GM19455 (cell line): ENCODE measurements around the gene BTBD9.
"Not testable (repeated sequence)": the region's sequence is repeated elsewhere in the genome, so short reads cannot be mapped to it uniquely, and the experiment has no call there.

Source experiments
- ATAC-seq: cut with Tn5 transposase; IDR thresholded peaks from one replicate; pipeline ENCODE4 v1.9.1; 2021; ENCODE audit not compliant: unreplicated experiment

The BTBD9 gene

GRCh38 chr6:38649744-38650143, 10.0 kb upstream of the BTBD9 start:
- ATAC-seq, result no peak

GRCh38 chr6:38648629-38649028, 8.9 kb upstream of the BTBD9 start:
- no peak for ATAC-seq

GRCh38 chr6:38646166-38646878, 6.6 kb upstream of the BTBD9 start:
- no peak for ATAC-seq

GRCh38 chr6:38644951-38645350, 5.2 kb upstream of the BTBD9 start:
- no peak for ATAC-seq

- ATAC-seq, result no peak
Observed at GRCh38 chr6:38640216-38640909, 634 bp upstream of the BTBD9 start.

- peak; percentile 36 for ATAC-seq
Observed at GRCh38 chr6:38638941-38639497, 710 bp downstream of the BTBD9 start.

- ATAC-seq, result no peak
Observed at GRCh38 chr6:38637756-38638155, 2.0 kb downstream of the BTBD9 start.

- no peak for ATAC-seq
Observed at GRCh38 chr6:38636027-38636426, 3.7 kb downstream of the BTBD9 start.

GRCh38 chr6:38634518-38634917, 5.2 kb downstream of the BTBD9 start:
- ATAC-seq, result no peak

- no peak for ATAC-seq
Observed at GRCh38 chr6:38632490-38632889, 7.2 kb downstream of the BTBD9 start.

GRCh38 chr6:38631186-38631783, 8.4 kb downstream of the BTBD9 start:
- no peak for ATAC-seq

- no peak for ATAC-seq
Observed at GRCh38 chr6:38625217-38625616, 14.5 kb downstream of the BTBD9 start.

- ATAC-seq, result not testable (repeated sequence)
Observed at GRCh38 chr6:38619342-38619741, 20.4 kb downstream of the BTBD9 start.

GRCh38 chr6:38618301-38618700, 21.4 kb downstream of the BTBD9 start:
- not testable (repeated sequence) for ATAC-seq

- no peak for ATAC-seq
Observed at GRCh38 chr6:38617856-38618255, 21.9 kb downstream of the BTBD9 start.

- ATAC-seq, result no peak
Observed at GRCh38 chr6:38612143-38612965, 27.4 kb downstream of the BTBD9 start.

GRCh38 chr6:38610050-38610625, 29.6 kb downstream of the BTBD9 start:
- no peak for ATAC-seq

GRCh38 chr6:38604700-38605099, 35.0 kb downstream of the BTBD9 start:
- ATAC-seq, result no peak

GRCh38 chr6:38603966-38604365, 35.8 kb downstream of the BTBD9 start:
- no peak for ATAC-seq

- ATAC-seq, result no peak
Observed at GRCh38 chr6:38603496-38603895, 36.2 kb downstream of the BTBD9 start.
